Measurements from ENCODE around the gene CALD1. TPM values are rescaled to one million over a fixed set of nuclear protein-coding genes. Genes with fewer than 3 reads are reported as not detected.

Gene CALD1
- total RNA-seq, 1 experiment from 2014 or later = 47.9 TPM

- Histone ChIP-seq H3K4me1 (ENCODE audit: insufficient read depth, low read length, poor library complexity, severe bottlenecking) (peaks cover 26% of the 10 kb centered on the region), H3K4me3 (ENCODE audit: low read depth, low read length, poor library complexity, severe bottlenecking) (no peak overlapping the region), H3K27me3 (replicated peaks; ENCODE audit: insufficient read depth, low read depth, low read length, poor library complexity) (no peaks in the 10 kb centered on the region), H3K27ac (ENCODE audit: low read depth, low read length, poor library complexity, severe bottlenecking) (no peak overlapping the region), H3K36me3 (ENCODE audit: insufficient read depth, low read length, poor library complexity, severe bottlenecking) (no peaks in the 10 kb centered on the region), H3K9me3 (ENCODE audit: low read depth, low read length, poor library complexity, severe bottlenecking) (no peaks in the 10 kb centered on the region)
- intact Hi-C loops (cut with micrococcal nuclease; ENCODE audit: unreplicated experiment) = no loop called here
- ChIA-PET CTCF (no interaction called here), POLR2A (ENCODE audit: low non-redundant PET) (no interaction called here)
- no peak for DNase-seq (ENCODE audit: low spot score)
- TF ChIP-seq EZH2 (IDR thresholded peaks at IDR 0.05; ENCODE audit: borderline replicate concordance, low read depth, low read length, poor library complexity, severe bottlenecking) = no peak
- no peak for TF ChIP-seq CTCF (conservative IDR thresholded peaks at IDR 0.05; ENCODE audit: low read depth, low read length)
- BruUV-seq (replicated peaks) = no TSS peak
These were observed 103.0 kb downstream of the CALD1 start for GRCh38 chr7:134882481-134882880.

GRCh38 chr7:134885967-134886352, 106.5 kb downstream of the CALD1 start:
- no peaks in the 10 kb centered on the region for H3K9me3 ChIP-seq (ENCODE audit: low read depth, low read length, poor library complexity, severe bottlenecking)
- intact Hi-C loops (cut with micrococcal nuclease; ENCODE audit: unreplicated experiment) = no loop called here
- TF ChIP-seq EZH2 (IDR thresholded peaks at IDR 0.05; ENCODE audit: borderline replicate concordance, low read depth, low read length, poor library complexity, severe bottlenecking) = no peak
- no peak for TF ChIP-seq CTCF (conservative IDR thresholded peaks at IDR 0.05; ENCODE audit: low read depth, low read length)
- H3K27ac ChIP-seq (ENCODE audit: low read depth, low read length, poor library complexity, severe bottlenecking) = peak overlapping the region; percentile 75
- ChIA-PET CTCF (no interaction called here), POLR2A (ENCODE audit: low non-redundant PET) (interaction anchor here (0.7 kb wide), 1 partner anchor 107 kb away, joined by 3 read pairs; no protein-coding TSS in a partner anchor)
- BruUV-seq (replicated peaks) = no TSS peak
- H3K4me1 ChIP-seq (ENCODE audit: insufficient read depth, low read length, poor library complexity, severe bottlenecking) = peaks cover 37% of the 10 kb centered on the region
- H3K27me3 ChIP-seq (replicated peaks; ENCODE audit: insufficient read depth, low read depth, low read length, poor library complexity) = no peaks in the 10 kb centered on the region
- H3K4me3 ChIP-seq (ENCODE audit: low read depth, low read length, poor library complexity, severe bottlenecking) = no peak overlapping the region
- DNase-seq (ENCODE audit: low spot score) = peak; percentile 80
- no peaks in the 10 kb centered on the region for H3K36me3 ChIP-seq (ENCODE audit: insufficient read depth, low read length, poor library complexity, severe bottlenecking)

- no peak for TF ChIP-seq CTCF (conservative IDR thresholded peaks at IDR 0.05; ENCODE audit: low read depth, low read length)
- no peak for TF ChIP-seq EZH2 (IDR thresholded peaks at IDR 0.05; ENCODE audit: borderline replicate concordance, low read depth, low read length, poor library complexity, severe bottlenecking)
- peak overlapping the region; percentile 11 for H3K4me3 ChIP-seq (ENCODE audit: low read depth, low read length, poor library complexity, severe bottlenecking)
- H3K27me3 ChIP-seq (replicated peaks; ENCODE audit: insufficient read depth, low read depth, low read length, poor library complexity) = no peaks in the 10 kb centered on the region
These were observed 107.1 kb downstream of the CALD1 start for GRCh38 chr7:134886353-134887057.

More at GRCh38 chr7:134886353-134887057, 107.1 kb downstream of the CALD1 start:
- POLR2A ChIA-PET (ENCODE audit: low non-redundant PET) = interaction anchor here (0.7 kb wide), 1 partner anchor 108 kb away, joined by 3 read pairs; no protein-coding TSS in a partner anchor
- peak; percentile 75 for DNase-seq (ENCODE audit: low spot score)
- BruUV-seq (replicated peaks) = no TSS peak
- H3K27ac ChIP-seq (ENCODE audit: low read depth, low read length, poor library complexity, severe bottlenecking) = peak overlapping the region; percentile 75
- intact Hi-C loops (cut with micrococcal nuclease; ENCODE audit: unreplicated experiment) = no loop called here
- CTCF ChIA-PET = no interaction called here
- H3K36me3 ChIP-seq (ENCODE audit: insufficient read depth, low read length, poor library complexity, severe bottlenecking) = no peaks in the 10 kb centered on the region
- H3K9me3 ChIP-seq (ENCODE audit: low read depth, low read length, poor library complexity, severe bottlenecking) = no peaks in the 10 kb centered on the region
- peaks cover 38% of the 10 kb centered on the region for H3K4me1 ChIP-seq (ENCODE audit: insufficient read depth, low read length, poor library complexity, severe bottlenecking)
